Activated CD4-positive, alpha-beta T cell treated with anti-CD3 and anti-CD28 coated beads, Interleukin-2, amount 50 U/mL, for 24 hours (primary cell): ENCODE results near the gene ST3GAL3.

Source experiments
- DNase-seq, 2 donors: peaks; one replicate each; pipeline ENCODE4 v3.0.0-alpha.2; 2020; ENCODE audit warnings: low read depth in 1 of 2, low spot score in 1 of 2

ST3GAL3 gene

DNA sequence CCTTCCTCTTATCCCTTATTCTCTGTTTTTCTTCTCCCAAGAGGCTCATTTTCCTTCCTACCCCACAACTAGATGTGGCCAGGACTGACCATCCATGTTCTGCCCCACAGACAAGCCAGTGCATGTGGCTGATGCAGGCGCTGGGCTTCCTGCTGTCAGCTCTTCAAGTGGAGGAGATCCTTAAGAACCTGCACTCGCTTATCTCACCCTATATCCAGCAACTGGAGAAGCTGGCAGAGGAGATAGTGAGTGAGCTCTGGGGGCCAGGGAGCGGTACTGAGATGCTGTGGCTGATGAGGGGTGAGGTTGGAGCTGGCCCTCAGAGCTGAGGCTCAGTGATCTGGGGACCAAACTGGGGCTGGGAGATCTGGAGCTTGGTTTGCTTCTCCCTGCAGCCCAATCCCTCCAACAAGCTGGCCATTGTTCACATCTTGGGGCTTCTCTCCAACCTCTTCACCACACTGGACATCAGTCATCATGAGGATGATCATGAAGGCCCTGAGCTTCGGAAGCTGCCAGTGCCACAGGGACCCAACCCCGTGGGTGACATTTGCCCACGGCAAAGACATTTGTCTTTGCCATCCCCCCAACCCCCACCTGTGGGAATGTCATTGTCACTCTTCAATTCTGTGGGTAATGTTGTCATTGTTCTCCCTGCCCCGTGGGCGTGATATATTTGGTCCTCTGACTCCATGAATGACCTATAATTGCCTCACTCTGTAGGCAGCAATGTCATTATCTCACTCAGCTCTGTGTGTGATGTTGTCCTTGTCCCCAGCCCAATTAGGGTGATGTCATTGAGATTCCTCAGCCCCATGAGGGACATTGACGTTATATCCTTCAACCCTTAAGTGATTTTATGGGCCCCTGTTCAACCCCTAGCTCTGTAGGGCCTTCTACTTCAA lies 251.3 kb downstream of the ST3GAL3 start:
- no peak for DNase-seq

DNA sequence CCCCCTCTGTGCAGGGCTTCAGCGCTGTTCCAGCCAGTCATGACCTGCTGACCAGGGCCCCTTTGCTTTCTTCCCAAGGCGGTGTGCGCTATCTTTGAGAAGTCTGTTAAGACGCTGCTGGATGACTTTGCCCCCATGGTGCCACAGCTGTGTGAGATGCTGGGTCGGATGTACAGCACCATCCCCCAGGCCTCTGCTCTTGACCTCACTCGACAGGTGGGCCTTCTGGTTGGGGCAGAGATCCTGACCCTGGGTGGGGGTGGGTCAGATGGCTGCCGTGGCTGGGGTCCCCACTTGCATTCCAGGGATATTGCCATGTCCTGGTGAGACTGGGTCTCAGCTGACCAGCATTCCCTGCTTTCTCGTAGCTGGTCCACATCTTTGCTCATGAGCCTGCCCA lies 253.5 kb downstream of the ST3GAL3 start:
- DNase-seq, result no peak

DNA sequence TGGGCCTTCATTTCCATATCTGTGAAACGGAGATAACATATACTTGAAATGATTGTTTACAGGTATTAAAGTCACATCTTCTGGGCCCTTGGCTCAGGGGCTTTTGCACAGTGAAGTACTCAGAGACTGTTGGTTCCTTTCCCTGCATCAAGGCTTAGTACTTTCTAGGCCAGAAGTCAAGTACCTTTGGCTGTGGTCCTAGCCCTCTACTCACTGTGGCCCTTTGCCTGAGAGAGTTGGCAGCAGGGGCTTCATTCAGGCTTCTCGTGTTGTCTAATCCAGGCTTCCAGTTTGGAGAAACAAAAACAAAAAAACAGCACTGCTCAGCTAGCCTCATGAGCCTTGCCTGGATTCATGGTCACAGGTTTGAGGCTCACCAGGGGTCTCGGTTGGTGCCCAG lies 254.4 kb downstream of the ST3GAL3 start:
- DNase-seq, result no peak

DNA sequence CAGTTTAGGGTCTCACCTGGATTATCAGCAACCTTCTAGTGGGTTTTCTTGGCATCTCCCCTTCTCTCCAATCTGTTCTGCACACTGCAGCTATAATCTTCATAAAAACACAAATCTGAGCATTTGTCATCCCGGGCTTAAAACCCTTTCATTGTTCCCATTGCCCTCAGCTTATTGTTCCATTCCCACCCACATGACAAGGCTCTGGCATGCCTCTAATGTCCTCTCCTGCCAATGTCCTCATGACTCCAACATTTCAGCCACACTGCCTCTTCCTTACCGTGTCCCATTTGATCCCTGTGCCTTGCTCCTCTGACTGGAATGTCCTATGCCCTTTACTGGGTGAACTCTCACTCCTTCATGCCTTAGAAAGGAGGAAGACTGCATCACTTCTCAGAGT lies 255.0 kb downstream of the ST3GAL3 start:
- DNase-seq, result no peak

DNA sequence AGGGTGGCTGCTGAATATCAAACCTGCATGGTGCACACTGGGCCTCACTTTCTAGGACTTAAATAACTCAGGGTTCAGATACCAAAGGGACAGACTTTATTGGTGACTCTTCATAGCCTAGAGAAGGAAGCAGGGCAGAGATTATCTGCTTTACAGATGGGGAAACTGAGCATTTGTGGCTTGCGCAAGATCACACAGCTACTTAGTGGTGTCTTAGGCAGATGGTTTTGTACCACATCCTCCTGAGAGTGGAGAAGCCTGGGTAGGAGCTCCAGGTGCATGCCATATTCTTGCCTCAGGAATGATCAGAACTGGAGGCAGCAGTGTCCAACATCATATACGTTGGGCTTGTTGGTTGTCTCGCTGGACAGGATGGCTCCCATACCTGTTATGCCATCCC lies 255.7 kb downstream of the ST3GAL3 start:
- no peak for DNase-seq

DNA sequence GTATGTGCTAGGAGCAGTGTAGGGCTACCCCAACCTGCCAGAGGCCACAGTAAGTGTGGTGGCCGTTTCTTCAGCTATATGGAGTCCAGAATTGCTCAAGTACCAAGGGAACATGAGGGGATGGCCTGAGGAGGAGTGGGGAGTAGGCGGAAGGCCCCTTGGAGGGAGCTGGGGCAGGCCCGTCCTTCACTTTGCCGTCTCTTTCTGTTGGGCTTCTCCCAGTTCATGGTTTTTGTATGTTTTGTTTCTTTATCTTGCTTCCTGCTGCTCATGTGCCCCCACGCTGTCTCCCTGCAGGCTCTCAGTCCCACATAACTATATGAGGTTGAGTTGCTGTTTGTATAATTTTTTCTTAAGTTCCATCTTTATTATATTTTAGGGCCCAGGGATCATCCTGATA lies 256.6 kb downstream of the ST3GAL3 start:
- no peak for DNase-seq

DNA sequence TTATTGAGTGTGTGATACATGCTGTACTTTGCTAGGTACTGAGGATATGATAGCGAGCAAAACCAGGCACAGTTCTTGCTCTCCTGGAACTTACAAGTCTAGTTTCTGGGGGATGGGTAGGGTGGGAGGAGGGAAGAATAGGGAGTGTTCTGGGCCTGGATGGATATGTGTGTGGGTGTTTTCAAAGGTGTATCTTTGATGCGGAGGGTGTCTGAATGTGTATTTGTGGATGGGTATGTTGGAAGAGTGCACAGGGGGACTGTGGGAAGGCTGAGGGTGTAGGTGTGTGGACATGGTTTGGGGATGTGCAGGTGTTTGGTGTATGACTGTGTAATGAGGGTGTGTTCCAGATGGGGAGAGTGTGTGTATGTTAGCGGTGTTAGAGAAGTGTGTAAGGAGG lies 258.0 kb downstream of the ST3GAL3 start:
- DNase-seq, result no peak

DNA sequence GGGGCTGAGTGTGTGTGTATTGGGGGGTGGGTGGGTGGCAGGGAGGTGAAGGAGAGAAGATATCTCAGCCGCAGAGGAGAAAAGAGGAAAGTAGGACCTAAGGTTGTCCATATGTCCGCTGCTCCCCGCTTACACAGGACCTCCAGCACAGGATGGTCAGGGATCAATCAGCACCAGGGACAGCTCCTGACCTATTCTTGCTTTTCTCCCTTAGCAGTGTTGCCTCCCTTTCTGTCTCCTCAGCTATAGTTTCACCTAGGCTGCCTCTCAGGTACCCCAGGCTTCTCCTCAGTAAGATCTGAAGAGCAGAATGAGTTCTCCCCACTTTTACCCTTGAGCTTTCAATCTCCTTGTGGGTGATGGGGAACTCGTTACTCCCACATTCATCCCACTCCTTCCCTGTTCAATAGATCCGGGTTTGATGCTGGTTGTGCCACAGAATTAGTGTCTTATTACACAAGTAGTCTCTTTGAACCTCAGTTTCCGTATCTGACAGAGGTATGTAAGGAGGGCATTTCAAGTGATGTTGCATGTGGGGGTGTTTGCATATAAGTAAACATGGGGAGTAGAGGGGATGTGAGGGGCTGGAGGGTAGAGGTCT lies 261.1 kb downstream of the ST3GAL3 start:
- DNase-seq, result no peak

DNA sequence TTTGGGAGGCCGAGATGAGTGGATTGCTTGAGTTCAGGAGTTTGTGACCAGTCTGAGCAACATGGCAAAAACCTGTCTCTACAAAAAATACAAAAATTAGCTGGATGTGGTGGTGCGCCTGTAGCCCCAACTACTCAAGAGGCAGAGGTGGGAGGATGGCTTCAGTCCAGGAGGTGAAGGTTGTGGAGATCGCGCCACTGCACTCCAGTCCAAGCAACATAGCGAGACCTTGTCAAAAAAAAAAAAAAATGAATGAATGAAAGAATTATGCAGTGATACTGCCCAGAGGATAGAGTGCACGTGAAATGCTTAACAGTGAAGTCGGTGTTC lies 262.0 kb downstream of the ST3GAL3 start:
- no peak for DNase-seq

DNA sequence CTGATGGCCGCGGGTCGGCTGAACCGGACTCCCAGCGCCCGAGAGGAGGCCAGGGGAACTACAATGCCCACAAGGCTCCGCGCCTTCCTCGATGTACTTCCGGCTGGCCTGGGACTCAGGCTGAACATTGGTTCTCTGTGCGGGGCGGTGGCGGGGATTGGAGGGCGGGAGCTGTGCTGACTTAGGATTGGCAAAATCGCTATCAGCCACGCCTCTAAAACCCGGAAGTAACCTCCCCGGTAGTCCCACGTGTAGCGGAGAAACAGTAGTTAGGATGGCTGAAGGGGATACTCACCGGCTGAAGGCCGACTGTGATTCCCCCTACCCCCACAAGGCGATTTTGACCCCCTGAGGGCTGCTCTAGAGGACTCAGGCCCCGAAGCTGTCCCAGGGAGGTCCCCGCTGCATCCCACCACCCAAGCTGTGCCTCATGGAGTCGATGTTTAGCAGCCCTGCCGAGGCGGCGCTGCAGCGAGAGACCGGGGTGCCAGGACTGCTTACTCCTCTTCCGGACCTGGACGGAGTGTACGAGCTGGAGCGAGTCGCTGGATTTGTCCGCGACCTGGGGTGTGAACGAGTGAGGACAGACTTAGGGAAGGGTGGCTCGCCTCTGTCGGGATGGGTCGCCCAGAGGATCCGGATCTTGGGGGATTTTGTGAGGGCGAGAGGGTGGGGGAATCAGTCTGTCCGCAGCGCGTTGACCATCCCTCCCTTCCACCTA lies 262.6 kb downstream of the ST3GAL3 start, which contains the start of gene DPH2:
Gene DPH2, plus strand, starts transcription at position 265 of the 721 bp plus-strand sequence. Its CDS starts 166 bp downstream, at position 431.
- peak; percentile 87 to 94 for DNase-seq

DNA sequence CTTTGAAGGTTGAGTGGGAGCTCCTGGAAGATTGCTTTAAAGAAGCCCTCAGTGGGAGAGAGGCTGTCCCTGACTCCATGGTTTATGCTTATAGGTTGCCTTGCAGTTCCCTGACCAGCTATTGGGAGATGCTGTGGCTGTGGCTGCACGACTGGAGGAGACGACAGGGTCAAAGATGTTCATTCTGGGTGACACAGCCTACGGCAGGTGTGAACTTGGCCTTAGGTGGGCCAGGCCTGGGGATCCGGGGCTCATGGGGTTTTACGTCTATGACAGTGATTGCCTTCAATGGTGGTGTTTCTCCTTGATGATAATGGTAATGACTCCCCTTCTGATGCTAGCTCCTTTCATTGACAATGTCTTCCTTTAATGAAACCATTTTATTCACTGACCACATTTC lies 263.2 kb downstream of the ST3GAL3 start:
- DNase-seq, result no peak

DNA sequence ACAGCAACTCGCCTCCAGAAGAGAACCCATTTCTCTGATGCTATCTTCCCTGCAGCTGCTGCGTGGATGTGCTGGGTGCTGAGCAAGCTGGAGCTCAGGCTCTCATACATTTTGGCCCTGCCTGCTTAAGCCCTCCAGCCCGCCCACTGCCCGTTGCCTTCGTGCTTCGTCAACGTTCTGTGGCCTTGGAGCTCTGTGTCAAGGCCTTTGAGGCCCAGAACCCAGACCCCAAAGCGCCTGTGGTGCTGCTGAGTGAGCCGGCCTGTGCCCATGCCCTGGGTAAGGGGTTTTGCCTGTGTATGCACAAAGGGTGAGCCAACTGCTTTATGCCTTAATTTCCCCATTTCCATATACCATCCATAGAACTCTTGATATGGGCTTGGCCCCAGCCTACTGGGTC lies 263.6 kb downstream of the ST3GAL3 start:
- no peak for DNase-seq

DNA sequence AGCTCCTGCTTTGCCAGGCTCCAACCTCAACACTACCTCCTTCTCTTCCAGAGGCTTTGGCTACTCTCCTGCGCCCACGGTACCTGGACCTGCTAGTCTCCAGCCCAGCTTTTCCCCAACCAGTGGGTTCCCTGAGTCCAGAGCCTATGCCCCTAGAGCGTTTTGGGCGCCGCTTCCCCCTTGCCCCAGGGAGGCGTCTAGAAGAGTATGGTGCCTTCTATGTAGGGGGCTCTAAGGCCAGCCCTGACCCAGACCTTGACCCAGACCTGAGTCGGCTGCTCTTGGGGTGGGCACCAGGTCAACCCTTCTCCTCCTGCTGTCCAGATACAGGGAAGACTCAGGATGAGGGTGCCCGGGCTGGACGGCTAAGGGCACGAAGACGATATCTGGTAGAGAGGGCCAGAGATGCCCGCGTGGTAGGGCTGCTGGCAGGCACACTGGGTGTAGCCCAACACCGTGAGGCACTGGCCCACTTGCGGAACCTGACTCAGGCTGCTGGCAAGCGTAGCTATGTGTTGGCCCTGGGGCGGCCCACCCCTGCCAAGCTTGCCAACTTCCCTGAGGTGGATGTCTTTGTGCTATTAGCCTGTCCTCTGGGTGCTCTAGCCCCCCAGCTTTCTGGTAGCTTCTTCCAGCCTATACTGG lies 264.1 kb downstream of the ST3GAL3 start:
- DNase-seq, result no peak

DNA sequence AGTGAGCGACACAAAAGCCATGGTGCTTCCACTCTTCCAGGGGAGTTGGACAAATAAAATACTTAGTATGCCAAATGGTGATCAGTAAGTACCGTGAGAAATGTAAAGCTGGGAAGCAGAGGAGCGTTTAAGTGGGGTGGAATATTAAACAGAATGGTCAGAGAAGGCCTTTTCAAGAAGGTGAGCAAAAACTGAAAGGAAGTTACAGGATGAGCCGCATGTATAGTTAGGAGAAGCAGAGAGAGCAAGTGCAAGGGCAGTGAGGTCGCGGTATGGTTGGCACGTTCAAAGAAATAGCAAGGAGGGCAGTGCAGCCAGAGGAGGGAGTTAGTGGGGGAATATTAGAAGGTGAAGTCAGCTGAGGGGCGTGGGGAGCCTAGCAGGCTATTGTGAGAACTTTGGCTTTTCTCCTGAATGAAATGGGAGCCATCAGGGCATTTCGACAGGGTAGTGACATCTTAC lies 266.7 kb downstream of the ST3GAL3 start:
- no peak for DNase-seq

DNA sequence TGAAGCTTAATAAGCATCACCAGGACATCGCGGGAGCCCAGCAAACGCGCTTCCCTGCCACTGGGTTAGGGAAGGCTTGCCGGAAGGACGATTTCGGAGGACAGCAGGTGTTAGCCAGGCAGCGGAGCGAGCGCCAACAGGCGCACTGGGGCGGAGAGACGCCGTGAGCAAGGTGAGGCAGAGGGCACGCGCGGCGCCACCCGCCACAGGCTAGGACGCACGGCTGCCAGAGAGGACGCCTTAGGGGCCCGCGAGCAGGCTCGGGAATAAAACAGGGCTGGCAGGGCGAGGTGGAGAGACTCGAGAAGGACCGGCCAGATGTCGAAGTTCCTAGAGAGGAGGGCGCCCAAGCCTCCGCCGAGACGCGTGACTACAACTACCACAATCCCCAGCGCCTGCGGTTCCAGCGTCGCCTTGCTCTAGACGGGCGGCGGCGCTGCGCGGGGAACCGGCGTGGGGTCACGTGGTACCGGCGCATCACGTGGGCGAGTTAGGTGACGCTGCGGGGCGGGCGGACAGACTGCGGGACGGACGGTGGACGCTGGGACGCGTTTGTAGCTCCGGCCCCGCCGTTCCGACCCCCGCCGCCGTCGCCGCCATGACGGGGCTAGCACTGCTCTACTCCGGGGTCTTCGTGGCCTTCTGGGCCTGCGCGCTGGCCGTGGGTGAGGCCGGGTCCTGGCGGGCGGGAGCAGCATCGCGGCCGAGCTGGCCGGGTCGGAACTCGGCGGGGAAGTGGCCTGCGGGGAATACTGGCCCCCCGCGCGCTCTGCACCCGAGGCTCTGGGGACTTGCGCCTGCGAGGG lies 267.3 kb downstream of the ST3GAL3 start, which contains the start of gene ATP6V0B:
Gene ATP6V0B, plus strand, starts transcription at position 518 of the 806 bp plus-strand sequence. Its CDS starts 81 bp downstream, at position 599.
- peak; percentile 90 to 91 for DNase-seq

DNA sequence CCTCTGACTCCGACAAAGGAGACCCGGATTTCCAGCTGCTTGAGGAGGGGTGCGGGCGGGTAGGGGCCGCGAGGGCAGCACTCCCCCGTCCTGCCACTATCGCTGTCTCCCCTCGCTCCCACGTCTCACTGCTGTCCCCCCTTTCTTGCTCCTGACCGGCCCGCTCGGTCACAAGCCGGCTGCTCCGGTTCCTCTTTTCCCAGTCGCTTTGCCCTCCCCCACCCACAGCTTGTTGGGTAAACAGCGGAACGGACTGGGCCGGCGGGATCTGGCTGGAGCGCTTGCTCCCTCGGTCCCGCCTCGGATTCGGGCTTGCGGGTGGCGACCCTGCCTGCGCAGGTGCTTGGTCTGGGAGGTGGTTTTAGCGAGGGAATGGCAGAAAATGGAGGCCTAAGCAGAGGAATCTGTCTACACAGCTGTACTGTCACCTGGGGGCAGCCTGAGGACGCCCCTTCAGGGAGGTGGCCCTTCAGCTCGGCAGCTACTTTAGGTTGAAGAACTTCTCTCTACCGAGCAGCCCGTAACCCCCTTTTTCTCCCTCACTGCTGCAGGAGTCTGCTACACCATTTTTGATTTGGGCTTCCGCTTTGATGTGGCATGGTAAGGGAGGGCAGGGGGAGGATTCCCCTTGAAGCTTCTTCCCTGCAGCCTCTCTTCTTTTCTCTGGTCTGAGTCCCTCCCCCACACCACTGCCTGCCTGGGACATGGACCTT lies 268.1 kb downstream of the ST3GAL3 start:
- peak in 1 of 2 donors; percentile 11 for DNase-seq

DNA sequence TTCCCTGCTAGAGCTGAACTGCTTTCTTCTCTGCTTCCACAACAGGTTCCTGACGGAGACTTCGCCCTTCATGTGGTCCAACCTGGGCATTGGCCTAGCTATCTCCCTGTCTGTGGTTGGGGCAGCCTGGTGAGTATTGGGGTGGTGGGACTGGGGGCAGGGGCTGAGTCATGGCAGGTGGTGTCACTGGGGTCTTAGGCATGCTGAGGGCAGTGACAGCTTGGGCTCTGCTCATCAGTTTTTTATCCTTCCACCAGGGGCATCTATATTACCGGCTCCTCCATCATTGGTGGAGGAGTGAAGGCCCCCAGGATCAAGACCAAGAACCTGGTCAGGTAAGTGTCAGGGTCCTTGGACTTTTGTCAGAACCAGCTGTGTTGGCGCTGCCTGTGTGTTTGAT lies 268.7 kb downstream of the ST3GAL3 start:
- DNase-seq, result no peak

DNA sequence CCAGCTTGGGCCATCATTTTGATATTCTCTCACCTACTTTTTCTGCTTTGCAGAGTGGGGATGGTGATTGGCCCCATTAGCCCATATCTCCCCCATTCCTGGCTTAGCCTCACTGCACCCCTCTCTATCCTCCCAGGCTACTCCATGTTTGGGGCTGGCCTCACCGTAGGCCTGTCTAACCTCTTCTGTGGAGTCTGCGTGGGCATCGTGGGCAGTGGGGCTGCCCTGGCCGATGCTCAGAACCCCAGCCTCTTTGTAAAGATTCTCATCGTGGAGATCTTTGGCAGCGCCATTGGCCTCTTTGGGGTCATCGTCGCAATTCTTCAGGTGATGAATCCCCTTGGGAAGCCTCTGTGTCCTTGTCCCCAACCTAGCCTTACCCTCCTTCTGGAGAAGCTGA lies 269.6 kb downstream of the ST3GAL3 start:
- no peak for DNase-seq

DNA sequence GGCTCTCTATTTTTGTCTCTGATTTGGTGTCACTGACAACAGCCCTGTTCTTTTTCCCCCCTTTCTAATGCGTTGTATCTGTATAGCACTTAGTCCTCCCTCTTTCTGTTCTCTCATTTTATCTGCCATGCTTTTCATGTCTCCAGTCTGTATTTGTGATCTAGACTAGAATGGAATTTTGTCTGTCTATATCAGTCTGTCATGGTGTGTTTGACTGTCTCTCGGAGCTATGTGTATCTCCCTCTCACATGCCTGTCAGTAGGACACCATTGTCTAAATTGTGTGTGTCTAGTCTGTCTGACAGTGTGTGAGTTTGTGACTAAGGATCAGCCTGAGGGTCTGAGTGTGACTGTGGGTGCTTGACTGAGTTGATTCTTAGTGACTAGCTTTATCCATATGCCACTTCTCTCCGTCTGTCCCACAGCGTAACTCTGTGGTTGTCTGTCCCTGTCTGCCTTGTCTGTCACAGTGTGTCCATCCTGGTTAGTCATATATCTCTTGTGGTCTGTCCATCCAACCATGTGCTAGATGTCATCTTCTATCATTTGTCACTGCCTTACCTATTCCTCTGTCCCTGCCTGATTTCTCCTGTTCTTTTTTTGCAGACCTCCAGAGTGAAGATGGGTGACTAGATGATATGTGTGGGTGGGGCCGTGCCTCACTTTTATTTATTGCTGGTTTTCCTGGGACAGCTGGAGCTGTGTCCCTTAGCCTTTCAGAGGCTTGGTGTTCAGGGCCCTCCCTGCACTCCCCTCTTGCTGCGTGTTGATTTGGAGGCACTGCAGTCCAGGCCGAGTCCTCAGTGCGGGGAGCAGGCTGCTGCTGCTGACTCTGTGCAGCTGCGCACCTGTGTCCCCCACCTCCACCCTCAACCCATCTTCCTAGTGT lies 270.3 kb downstream of the ST3GAL3 start:
- no peak for DNase-seq
